GM19193 (cell line): ENCODE data around the gene TTC8.

Experiments used
- POLR2A ChIP-seq: IDR thresholded peaks from 4 replicates; pipeline ENCODE4 v1.6.1; 2011; ENCODE audit not compliant: insufficient read depth, insufficient read length; ENCODE audit errors: extremely low read depth

Gene TTC8

GRCh38 chr14:88901991-88902390 lies 77.5 kb downstream of the TTC8 start:
- TF ChIP-seq POLR2A, result no peak

DNA sequence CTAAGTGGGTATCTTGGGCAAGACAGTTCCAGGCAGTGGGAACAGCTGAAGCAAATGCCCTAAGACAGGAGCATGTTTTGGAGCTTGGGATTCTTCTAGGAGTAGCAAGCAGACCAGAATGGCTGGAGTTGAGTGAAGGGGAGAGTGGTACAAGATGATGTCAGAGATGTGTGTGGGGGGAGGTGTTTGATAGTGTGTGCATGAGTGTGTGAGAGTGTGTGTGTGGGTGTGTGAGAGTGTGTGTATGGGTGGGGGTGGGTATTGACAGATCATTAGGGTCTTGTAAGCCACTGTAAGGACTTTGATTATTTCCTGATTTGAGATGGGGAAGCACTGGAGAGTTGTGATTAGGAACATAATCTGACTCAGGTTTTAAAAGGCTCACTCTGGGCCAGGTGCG lies 78.4 kb downstream of the TTC8 start:
- no peak for TF ChIP-seq POLR2A

DNA sequence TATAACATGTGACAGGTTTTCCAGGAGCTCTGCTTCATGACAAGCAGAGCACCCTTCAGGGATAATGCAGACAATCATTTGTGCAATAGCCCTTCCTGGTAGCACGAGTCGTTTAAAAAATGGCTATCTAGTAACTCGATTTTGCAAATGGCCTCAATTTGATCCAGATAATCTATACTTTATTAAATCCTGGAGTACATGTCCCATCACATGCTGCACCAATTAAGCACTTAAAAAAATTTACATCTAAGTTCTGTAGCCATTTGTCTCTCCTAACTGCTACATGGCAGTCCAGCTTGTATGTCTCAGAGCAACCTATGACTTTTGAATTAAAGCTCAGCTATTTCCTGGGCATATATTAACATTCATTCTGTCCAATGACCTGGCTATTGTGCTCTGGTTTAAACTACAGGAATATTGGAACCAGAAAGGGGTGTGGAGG lies 79.8 kb downstream of the TTC8 start:
- no peak for TF ChIP-seq POLR2A

DNA sequence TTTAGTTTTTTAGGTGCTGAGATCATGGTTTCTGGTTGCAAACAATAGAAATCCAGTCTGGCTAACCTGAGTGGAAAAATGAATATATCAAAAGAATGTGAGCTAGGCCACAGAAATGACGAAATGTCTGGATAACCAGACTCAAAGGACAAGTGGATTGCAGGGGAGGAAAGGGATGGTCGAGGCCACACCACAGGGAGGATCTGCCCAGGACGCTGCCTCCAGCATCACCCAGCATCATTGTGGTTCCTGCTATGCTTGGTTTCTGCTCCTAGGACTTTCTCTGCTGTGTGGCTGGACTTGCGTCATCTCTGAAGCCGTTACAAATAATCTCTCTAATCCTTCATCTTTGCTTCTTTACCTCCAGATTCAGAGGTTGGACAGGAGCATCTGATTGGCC lies 80.4 kb downstream of the TTC8 start:
- TF ChIP-seq POLR2A, result no peak

DNA sequence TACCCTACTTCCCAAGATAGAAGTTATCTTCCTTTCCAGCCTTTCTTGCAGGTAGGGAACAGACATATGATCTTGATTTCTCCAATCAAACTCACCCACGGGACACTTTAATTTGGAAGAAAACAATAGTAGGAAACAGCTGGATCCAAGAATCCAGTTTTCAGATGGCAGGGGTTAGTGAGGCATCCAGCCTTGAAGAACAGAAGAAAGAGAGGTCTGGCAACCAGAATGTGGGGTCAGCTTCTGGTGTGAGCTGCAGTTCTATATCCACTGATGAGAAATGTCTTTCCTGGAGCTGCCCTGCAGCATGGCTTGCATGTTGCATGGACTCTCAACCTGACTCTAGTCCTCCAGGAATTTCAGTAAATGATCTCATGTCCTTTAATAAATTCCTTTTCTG lies 83.8 kb downstream of the TTC8 start:
- TF ChIP-seq POLR2A, result no peak

- TF ChIP-seq POLR2A, result no peak
Observed at GRCh38 chr14:88910386-88910785, 85.9 kb downstream of the TTC8 start.

DNA sequence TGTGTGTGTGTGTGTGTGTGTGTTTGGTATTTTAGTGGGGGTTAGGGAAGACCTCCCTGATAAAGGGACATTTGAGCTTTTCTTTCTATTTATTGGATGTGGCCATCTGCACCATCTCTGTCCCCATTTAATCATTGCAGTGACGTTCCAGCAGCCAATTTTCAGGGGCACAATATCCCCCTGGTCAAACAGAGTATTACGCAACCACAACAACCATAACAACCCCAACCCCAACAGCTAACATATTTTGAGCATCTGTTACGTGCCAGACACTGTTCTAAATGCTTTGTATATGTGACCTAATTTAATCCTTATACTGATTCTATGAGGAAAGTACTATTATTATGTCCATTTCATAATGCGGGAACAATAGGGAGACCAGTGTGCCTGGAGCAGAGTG lies 87.4 kb downstream of the TTC8 start:
- TF ChIP-seq POLR2A, result no peak

- TF ChIP-seq POLR2A, result no peak
Observed at GRCh38 chr14:88914956-88915355, 90.5 kb downstream of the TTC8 start.

DNA sequence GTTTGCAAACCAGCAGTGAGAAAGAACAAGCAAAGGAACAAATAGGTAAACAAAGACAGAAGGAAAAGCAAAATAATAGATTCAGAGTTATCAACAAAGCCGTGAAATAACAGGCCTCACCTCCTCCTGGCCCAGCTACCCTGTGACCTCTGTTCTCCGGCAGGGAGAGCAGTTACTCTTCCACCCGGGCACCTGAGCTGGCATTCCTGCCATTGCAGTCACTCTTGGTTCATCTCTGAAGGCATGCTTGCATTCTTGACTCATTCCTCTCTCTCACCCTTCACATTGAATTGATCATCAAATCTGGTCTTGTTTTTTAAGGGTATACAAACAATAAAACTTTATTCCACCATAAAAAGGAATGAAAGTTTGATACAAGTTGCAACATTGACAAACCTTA lies 95.1 kb downstream of the TTC8 start:
- no peak for TF ChIP-seq POLR2A
